Esophagus squamous epithelium (tissue), 5 donors: Measurements from ENCODE around the gene PCDHB11. TPM values are rescaled to one million over a fixed set of nuclear protein-coding genes. Genes with fewer than 3 reads are reported as not detected.
"Not testable (repeated sequence)": the region's sequence is repeated elsewhere in the genome, so short reads cannot be mapped to it uniquely, and the experiment has no call there.

ENCODE experiments used
- DNase-seq: peaks from one replicate; lab custom pipeline; 2025; lab: John Stamatoyannopoulos, UW
- H3K27ac ChIP-seq, 4 donors: fragments of 200-600 bp; sonication (generic); one replicate each; pipeline ENCODE4 v1.5.1; 2016 to 2019; ENCODE audit warnings: mild to moderate bottlenecking in 1 of 4
- H3K27me3 ChIP-seq, 4 donors: fragments of 200-600 bp; sonication (generic); 1 replicate in 3 of 4; 2 replicates in 1 of 4; pipeline versions ENCODE4 v1.5.1 to v1.6.0; 2017 to 2021; ENCODE audit warnings: antibody characterized with exemption in 1 of 4
- H3K36me3 ChIP-seq, 3 donors: fragments of 200-600 bp; sonication (generic); one replicate each; pipeline ENCODE4 v1.5.1; 2016 to 2019
- H3K4me1 ChIP-seq, 3 donors: fragments of 200-600 bp; sonication (generic); one replicate each; pipeline ENCODE4 v1.5.1; 2017 to 2019
- H3K4me3 ChIP-seq, 4 donors: fragments of 200-600 bp; sonication (generic); 1 replicate in 3 of 4; 2 replicates in 1 of 4; pipeline ENCODE4 v1.5.1; 2016 to 2019; ENCODE audit warnings: mild to moderate bottlenecking in 2 of 4, moderate library complexity in 1 of 4
- H3K9me3 ChIP-seq, 3 donors: fragments of 200-600 bp; sonication (generic); one replicate each; pipeline ENCODE4 v1.5.1; 2016 to 2019
- POLR2A ChIP-seq, 4 donors: fragments of 450-650 bp; IDR thresholded peaks; one replicate each; pipeline ENCODE4 v1.6.1; 2017; ENCODE audit warnings: antibody characterized with exemption in 4 of 4, mild to moderate bottlenecking in 4 of 4, moderate library complexity in 3 of 4
- WGBS, 2 donors: methylation state at CpG; one replicate each; pipeline ENCODE4 v1.1.5; 2018; 5-methylcytosine and 5-hydroxymethylcytosine counted together
- intact Hi-C: fragments of 100-400 bp; cut with DNase I; formaldehyde crosslinking; loops from one replicate; pipeline ENCODE4 v1.15.0; 2022
- total RNA-seq, 4 donors: library from RNA; depleted of rRNA; stranded (reverse); fragments of >200 nt; gene quantifications; one replicate each; pipeline ENCODE4 v1.1.0, GENCODE V29; 2016
- TF ChIP-seq, protein P1 (sequence below), 6 experiments: fragments of 450-650 bp in 4 of 6; fragments of 200-600 bp in 2 of 6; sonication (generic) in 2 of 6; IDR thresholded peaks; one replicate each; pipeline ENCODE4 v1.5.1; 2016 to 2019; ENCODE audit warnings: antibody characterized with exemption in 6 of 6, mild to moderate bottlenecking in 4 of 6, moderate library complexity in 4 of 6
- donor health status: DM: yes; HTN: yes; CAD: no.

The PCDHB11 gene
- 1 to 10 TPM in 1 of 4 donors, under 1 TPM in 3; 0.26 to 2.1 (median 0.49) TPM for total RNA-seq

DNA sequence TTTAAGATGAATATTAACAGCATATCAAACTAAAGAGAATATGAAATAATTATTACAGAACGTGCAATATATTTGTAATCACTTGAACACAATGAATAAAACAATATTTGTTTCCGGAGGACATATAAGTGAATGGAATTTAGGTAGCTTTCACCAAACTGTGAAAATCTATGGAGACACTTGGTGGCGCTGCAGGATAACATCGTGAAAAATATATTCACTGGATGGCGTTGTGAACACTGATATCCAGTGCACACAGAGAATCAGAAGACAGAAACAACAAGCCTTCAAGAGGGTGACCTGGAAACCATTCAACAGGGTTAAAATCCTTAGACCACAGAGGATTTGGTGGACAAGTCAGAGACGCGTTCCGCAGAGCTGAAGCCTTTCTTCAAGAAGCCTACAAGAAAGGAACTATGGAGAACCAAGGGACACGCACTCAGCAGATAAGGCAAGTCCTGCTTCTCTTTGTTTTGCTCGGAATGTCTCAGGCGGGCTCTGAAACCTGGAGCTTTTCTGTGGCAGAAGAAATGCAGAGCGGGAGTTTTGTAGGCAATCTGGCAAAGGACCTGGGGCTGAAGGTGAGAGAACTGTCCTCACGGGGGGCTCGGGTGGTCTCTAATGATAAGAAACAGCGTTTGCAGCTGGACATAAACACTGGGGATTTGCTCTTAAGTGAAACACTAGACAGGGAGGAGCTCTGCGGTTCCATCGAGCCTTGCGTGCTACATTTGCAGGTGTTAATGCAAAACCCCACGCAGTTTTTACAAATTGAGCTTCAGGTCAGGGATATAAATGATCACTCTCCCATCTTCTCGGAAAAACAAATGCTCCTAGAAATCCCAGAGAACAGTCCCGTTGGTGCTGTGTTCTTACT lies at the start of gene PCDHB11:
TSS of gene PCDHB11 (plus strand) at position 269 of the 877 bp plus-strand sequence. CDS start at position 417, 148 bp downstream.
- peaks cover 0 to 87% (median 47%) of the 10 kb centered on the region in 3 donors for H3K9me3 ChIP-seq
- H3K4me3 ChIP-seq, result peak within 1 kb of the TSS in 2 of 4 donors; percentile 14 to 32
- TF ChIP-seq POLR2A (IDR thresholded peaks at IDR 0.05), result no peak
- TF ChIP-seq, protein P1, sequence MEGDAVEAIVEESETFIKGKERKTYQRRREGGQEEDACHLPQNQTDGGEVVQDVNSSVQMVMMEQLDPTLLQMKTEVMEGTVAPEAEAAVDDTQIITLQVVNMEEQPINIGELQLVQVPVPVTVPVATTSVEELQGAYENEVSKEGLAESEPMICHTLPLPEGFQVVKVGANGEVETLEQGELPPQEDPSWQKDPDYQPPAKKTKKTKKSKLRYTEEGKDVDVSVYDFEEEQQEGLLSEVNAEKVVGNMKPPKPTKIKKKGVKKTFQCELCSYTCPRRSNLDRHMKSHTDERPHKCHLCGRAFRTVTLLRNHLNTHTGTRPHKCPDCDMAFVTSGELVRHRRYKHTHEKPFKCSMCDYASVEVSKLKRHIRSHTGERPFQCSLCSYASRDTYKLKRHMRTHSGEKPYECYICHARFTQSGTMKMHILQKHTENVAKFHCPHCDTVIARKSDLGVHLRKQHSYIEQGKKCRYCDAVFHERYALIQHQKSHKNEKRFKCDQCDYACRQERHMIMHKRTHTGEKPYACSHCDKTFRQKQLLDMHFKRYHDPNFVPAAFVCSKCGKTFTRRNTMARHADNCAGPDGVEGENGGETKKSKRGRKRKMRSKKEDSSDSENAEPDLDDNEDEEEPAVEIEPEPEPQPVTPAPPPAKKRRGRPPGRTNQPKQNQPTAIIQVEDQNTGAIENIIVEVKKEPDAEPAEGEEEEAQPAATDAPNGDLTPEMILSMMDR (IDR thresholded peaks at IDR 0.05), result peak in 1 of 6 experiments; percentile 17

DNA sequence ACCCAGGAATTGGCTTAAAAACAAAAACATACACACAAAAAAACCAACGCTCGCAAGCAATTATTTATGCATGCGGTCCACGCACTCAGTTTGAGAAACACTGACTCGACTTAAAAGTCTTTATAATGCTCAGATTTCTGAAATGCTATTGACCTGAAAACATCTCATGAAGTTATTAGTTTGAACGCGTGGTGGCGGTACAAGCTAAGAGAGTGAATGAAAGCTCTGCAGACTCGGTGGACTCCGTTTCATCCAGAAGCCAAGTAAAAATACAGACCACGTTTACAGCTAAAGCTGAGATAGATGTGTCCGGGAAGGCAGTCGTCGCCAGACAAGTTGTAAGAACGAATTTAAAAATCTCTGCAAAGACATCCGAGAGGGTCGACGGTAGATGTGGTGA lies 49.6 kb upstream of the PCDHB11 start, which contains the start of gene PCDHB6:
TSS of gene PCDHB6 (plus strand) at position 246 of the 400 bp plus-strand sequence. CDS start 201 bp downstream, outside the sequence.
- intact Hi-C loops, result no loop called here
- Histone ChIP-seq H3K4me3 (no peak within 1 kb of the TSS), H3K27me3 (peaks cover 0 to 10% (median 0%) of the 10 kb centered on the region in 4 donors), H3K9me3 (peaks cover 0 to 39% (median 25%) of the 10 kb centered on the region in 3 donors), H3K27ac (no peak within 1 kb of the TSS), H3K4me1 (no peaks in the 10 kb centered on the region), H3K36me3 (no peaks in the 10 kb centered on the region)
- DNase-seq, result no peak
- 23 to 25% methylated on average over 18 of the region's 18 CpGs for WGBS, 2 donors
- TF ChIP-seq, protein P1 (IDR thresholded peaks at IDR 0.05), result peak in 1 of 6 experiments; percentile 5
- no peak for TF ChIP-seq POLR2A (IDR thresholded peaks at IDR 0.05)

More for the DNA sequence above, at the start of gene PCDHB11:
- Histone ChIP-seq H3K36me3 (no peaks in the 10 kb centered on the region), H3K27me3 (no peaks in the 10 kb centered on the region), H3K27ac (no peak within 1 kb of the TSS), H3K4me1 (no peaks in the 10 kb centered on the region)
- DNase-seq, result no peak
- WGBS, 2 donors, result 35 to 48% methylated on average over 19 to 20 of the region's 21 CpGs
- intact Hi-C loops, result no loop called here

DNA sequence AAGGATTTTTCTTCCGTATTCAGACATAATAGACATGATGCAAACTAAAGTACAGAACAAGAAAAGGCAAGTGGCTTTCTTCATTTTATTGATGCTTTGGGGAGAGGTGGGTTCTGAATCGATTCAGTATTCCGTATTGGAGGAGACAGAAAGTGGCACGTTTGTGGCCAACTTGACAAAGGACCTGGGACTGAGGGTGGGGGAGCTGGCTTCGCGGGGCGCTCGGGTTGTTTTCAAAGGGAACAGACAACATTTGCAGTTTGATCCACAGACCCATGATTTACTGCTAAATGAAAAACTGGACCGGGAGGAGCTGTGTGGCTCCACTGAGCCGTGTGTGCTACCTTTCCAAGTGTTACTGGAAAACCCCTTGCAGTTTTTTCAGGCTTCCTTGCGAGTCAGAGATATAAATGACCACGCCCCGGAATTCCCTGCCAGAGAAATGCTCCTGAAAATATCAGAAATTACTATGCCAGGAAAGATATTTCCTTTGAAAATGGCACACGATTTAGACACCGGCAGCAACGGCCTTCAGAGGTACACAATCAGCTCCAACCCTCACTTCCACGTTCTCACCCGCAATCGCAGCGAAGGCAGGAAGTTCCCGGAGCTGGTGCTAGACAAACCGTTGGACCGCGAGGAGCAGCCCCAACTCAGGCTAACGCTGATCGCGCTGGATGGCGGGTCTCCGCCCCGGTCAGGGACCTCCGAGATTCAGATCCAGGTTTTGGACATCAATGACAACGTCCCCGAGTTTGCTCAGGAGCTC lies 49.0 kb upstream of the PCDHB11 start:
- 55 to 60% methylated on average over 24 to 33 of the region's 33 CpGs for WGBS, 2 donors
- peaks cover 0 to 10% (median 0%) of the 10 kb centered on the region in 4 donors for H3K27me3 ChIP-seq
- H3K4me1 ChIP-seq, result no peaks in the 10 kb centered on the region
- no peaks in the 10 kb centered on the region for H3K36me3 ChIP-seq
- TF ChIP-seq, protein P1 (IDR thresholded peaks at IDR 0.05), result no peak
- TF ChIP-seq POLR2A (IDR thresholded peaks at IDR 0.05), result no peak
- peaks cover 0 to 45% (median 28%) of the 10 kb centered on the region in 3 donors for H3K9me3 ChIP-seq
- H3K27ac ChIP-seq, result no peak overlapping the region
- intact Hi-C loops, result no loop called here
- H3K4me3 ChIP-seq, result no peak overlapping the region
- no peak for DNase-seq

DNA sequence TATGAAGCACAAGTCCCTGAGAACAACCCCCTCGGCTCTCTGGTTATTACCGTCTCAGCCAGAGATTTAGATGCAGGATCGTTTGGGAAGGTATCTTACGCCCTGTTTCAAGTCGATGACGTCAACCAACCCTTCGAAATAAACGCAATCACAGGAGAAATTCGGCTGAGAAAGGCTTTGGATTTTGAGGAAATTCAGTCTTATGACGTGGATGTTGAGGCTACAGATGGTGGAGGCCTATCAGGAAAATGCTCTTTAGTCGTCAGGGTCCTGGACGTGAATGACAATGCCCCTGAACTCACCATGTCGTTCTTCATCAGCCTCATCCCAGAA lies 48.5 kb upstream of the PCDHB11 start:
- Histone ChIP-seq H3K36me3 (no peaks in the 10 kb centered on the region), H3K9me3 (peaks cover 0 to 49% (median 28%) of the 10 kb centered on the region in 3 donors), H3K4me1 (no peaks in the 10 kb centered on the region), H3K27ac (no peak overlapping the region), H3K27me3 (peaks cover 0 to 10% (median 0%) of the 10 kb centered on the region in 4 donors), H3K4me3 (no peak overlapping the region)
- 50 to 64% methylated on average over 13 of the region's 13 CpGs for WGBS, 2 donors
- intact Hi-C loops, result no loop called here
- DNase-seq, result no peak
- TF ChIP-seq, protein P1 (IDR thresholded peaks at IDR 0.05), result no peak
- no peak for TF ChIP-seq POLR2A (IDR thresholded peaks at IDR 0.05)

DNA sequence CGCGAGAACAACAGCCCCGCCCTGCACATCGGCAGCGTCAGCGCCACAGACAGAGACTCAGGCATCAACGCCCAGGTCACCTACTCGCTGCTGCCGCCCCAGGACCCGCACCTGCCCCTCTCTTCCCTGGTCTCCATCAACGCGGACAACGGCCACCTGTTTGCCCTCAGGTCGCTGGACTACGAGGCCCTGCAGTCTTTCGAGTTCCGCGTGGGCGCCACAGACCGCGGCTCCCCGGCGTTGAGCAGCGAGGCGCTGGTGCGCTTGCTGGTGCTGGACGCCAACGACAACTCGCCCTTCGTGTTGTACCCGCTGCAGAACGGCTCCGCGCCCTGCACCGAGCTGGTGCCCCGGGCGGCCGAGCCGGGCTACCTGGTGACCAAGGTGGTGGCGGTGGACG lies 47.8 kb upstream of the PCDHB11 start:
- intact Hi-C loops, DNase-seq, H3K27ac ChIP-seq, H3K36me3 ChIP-seq, H3K4me3 ChIP-seq, H3K4me1 ChIP-seq: not testable (repeated sequence)
- Histone ChIP-seq H3K9me3 (peaks cover 0 to 55% (median 33%) of the 10 kb centered on the region in 3 donors), H3K27me3 (peaks cover 0 to 10% (median 0%) of the 10 kb centered on the region in 4 donors)
- WGBS, 2 donors, result 40 to 54% methylated on average over 12 to 23 of the region's 41 CpGs

DNA sequence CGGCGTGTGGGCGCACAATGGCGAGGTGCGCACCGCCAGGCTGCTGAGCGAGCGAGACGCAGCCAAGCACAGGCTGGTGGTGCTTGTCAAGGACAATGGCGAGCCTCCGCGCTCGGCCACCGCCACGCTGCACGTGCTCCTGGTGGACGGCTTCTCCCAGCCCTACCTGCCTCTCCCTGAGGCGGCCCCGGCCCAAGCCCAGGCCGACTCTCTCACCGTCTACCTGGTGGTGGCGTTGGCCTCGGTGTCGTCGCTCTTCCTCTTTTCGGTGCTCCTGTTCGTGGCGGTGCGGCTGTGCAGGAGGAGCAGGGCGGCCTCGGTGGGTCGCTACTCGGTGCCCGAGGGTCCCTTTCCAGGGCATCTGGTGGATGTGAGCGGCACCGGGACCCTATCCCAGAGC lies 47.3 kb upstream of the PCDHB11 start:
- intact Hi-C loops, H3K27ac ChIP-seq, H3K4me3 ChIP-seq, DNase-seq, H3K4me1 ChIP-seq, H3K36me3 ChIP-seq: not testable (repeated sequence)
- Histone ChIP-seq H3K9me3 (peaks cover 0 to 60% (median 37%) of the 10 kb centered on the region in 3 donors), H3K27me3 (peaks cover 0 to 12% (median 0%) of the 10 kb centered on the region in 4 donors)
- WGBS, 2 donors, result 51% methylated on average over 7 of the region's 36 CpGs; no CpG with 5 or more reads in 1 of the 2 donors
